H1 (cell line): ENCODE measurements around the gene SCNN1A. TPM values are rescaled to one million over a fixed set of nuclear protein-coding genes. Genes with fewer than 3 reads are reported as not detected.

Source experiments
- CEBPB ChIP-seq: IDR thresholded peaks from 2 replicates; pipeline ENCODE4 v1.6.1; 2012; ENCODE audit warnings: low read depth, low read length
- CREB1 ChIP-seq: IDR thresholded peaks from 2 replicates; pipeline ENCODE4 v1.6.1; 2012; ENCODE audit warnings: inconsistent platforms
- KDM4A ChIP-seq: IDR thresholded peaks from one replicate; pipeline ENCODE4 v1.7.1; 2012; ENCODE audit warnings: low read depth, mild to moderate bottlenecking, moderate library complexity, low read length, inconsistent platforms; ENCODE audit not compliant: severe bottlenecking
- polyA plus RNA-seq, 7 experiments: library from polyadenylated mRNA; depleted of rRNA in 3 of 7; stranded (reverse) in 5 of 7; unstranded in 2 of 7; fragments of >200 nt in 5 of 7; fragments of 200-250 nt in 2 of 7; gene quantifications; 1 replicate in 5 of 7; 2 replicates in 1 of 7; 4 replicates in 1 of 7; pipeline versions ENCODE4 v1.2.1 to v1.2.3, GENCODE V29; 2011 to 2013; ENCODE audit warnings: missing spikeins in 2 of 7, mixed read lengths in 2 of 7
- total RNA-seq: library from RNA; stranded (reverse); fragmentation: NEBNext Ultra II Directional; extraction: Animal tissue kit (Norgen Biotek cat#: 25700); gene quantifications from 2 replicates; pipeline ENCODE4 v1.2.1, GENCODE V29; 2021

The SCNN1A gene
- total and polyA plus RNA-seq, 2 of the 8 experiments (the other 6 are each of a cell fraction or from before 2014, with no cell fraction given): 85.5 to 156 TPM

DNA sequence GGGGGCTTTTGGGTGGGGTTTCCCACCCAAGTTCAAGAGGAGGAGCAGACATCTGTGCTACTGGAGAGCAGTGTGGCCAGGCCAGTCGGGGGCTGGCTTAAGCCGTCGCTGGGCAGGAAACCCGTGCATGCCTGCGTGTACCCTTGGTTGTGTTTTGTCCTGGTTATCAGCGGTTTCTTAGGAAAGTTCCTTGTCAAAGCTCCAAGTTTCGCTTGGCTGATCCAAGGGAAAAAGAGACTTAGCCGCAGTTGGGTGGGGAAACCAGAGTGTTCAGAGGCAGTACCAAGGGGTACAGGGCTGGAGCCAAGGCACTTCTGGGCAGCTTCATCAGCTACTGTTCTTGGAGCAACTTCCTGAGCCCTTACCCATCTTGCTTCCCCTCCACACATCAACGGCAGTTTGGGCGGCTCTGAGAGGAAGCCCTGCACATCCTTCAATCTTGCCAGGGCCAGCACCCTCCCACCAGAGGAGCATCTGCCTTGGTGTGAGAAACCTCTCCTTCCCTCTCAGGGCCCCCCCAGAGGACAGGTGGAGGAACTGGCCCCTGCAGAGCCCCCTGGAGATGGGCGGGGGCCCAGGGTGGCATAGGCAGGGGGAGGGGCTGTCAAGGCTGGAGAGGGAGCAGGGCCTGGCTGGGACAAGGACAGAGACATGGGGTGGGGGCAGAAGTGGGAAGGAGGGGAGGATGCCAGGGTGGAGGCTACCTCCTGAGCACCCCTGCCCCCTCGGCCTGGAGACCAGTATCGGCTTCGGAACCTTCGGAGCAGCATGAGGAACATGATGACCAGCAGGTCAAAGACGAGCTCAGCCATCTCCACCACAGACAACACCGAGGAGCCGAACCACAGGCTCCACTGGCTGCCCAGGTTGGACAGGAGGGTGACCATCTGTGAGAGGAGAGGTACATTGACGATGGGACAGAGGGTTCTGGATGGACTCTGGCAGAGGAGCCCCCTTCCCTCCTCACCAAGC is 27.7 kb downstream of the SCNN1A start (continued):
- TF ChIP-seq CREB1 (no peak), CEBPB (no peak), KDM4A (no peak)
